GM21717 (cell line): ENCODE data around the gene OPN1SW.

ENCODE experiments used
- ATAC-seq: cut with Tn5 transposase; IDR thresholded peaks from one replicate; pipeline ENCODE4 v1.9.1; 2021; ENCODE audit warnings: mild to moderate bottlenecking, moderate library complexity; ENCODE audit not compliant: unreplicated experiment

OPN1SW gene

DNA sequence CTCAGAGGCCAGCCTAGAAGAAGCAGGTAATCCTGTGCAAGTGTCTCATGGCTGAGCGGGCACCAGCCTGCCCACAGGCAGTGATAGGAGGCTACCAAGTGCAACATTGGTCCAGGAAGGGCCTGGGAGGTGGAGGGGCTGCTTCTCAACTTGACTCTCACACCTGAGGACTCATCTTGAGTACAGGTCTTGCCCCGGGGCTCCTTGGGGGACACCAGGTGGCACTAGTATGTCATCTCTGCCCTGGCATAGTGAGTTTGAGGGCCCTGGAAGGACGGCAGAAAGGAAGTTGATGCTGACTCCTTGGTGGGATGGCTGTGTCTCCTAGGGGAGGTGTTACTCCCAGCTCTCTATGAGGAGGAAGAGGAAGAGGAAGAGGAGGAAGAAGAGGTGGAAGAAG lies 18.4 kb upstream of the OPN1SW start:
- ATAC-seq = no peak

GRCh38 chr7:128793181-128793547 lies 17.6 kb upstream of the OPN1SW start:
- no peak for ATAC-seq

- ATAC-seq = no peak
These were observed 17.0 kb upstream of the OPN1SW start for GRCh38 chr7:128792471-128793180.

DNA sequence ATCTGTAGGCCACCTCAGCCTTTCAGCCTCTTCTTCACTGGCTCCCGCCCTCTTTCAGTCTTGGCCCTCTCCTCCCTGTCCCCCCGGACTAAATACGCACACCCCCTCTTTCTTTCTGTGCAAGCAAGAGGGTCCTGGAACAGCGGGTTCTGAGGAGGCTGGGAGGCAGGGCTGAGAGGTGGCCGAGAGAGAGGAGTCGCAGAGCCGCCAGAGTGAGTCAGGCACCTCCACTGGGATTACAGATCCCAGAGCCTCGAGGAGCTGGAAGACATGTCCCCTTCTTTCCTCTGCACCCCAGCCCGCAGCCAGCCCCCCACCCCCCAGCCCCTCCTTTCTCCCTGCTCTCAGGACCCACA lies 16.4 kb upstream of the OPN1SW start:
- ATAC-seq = no peak

DNA sequence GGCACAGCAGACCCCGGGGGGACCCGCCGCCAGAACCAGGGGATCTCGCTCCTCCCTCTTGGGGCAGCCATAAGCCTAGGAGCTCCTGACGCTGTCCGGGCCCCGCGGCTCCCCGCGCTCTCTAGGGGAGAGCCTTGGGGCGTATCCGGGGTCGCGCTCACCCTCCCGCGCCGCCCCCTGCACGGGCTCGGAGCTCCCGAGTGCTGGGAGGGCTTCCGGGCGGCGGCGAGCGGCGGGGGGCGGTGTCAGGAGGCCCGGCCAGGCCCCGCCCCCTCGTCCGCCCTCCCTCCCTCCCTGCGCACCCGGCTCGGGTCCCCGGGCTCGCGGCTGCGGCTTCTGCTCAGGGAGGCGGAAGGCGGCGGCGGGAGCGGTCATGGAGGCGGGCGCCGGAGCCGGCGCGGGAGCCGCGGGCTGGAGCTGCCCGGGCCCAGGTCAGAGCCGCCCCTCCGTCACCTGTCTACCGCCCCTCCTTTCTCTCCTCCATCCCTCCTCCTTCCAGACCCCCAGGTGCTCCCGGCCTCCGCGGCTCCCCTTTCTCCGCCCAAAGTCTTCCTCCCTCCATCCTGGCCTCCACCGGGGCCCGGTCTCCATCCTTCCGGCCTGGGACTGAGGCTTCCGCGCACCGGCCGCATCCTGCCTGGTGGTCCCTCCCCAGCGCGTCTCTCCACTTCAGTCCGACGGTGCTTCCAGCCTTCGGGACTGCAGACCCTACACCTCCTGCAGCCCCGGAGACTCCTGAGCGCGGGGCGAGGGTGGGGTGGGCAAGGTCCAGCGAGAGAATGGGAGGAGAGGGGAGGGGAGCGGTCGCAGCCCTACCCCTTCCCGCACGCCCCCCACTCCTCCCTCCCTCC lies 15.8 kb upstream of the OPN1SW start, which contains the start of gene CCDC136:
Gene CCDC136 (plus strand): TSS at position 848 of the 851 bp plus-strand sequence. CDS start 444 bp downstream, outside the sequence.
- peak; percentile 75 for ATAC-seq

- peak; percentile 20 for ATAC-seq
These were observed 14.9 kb upstream of the OPN1SW start for GRCh38 chr7:128790315-128791041.

GRCh38 chr7:128788446-128789412 lies 13.1 kb upstream of the OPN1SW start:
- ATAC-seq = no peak

DNA sequence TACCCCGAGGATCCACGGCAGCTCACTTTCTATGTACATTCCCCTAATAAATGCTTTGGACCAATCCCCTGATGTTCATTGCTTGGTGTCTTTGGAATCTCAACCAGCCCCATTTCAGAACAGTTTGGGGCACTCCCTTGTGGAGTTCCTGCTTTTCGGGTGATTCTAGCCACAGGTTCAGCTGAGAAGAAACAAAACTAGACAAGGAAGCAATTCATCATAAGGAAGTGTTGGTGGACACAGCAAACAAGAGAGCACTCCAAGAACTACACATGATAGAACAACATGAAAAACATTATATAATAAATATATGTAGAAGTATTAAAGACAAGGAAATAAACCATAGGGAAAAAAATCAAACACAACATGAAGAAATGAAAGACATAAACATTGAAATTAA lies 10.1 kb upstream of the OPN1SW start:
- no peak for ATAC-seq

DNA sequence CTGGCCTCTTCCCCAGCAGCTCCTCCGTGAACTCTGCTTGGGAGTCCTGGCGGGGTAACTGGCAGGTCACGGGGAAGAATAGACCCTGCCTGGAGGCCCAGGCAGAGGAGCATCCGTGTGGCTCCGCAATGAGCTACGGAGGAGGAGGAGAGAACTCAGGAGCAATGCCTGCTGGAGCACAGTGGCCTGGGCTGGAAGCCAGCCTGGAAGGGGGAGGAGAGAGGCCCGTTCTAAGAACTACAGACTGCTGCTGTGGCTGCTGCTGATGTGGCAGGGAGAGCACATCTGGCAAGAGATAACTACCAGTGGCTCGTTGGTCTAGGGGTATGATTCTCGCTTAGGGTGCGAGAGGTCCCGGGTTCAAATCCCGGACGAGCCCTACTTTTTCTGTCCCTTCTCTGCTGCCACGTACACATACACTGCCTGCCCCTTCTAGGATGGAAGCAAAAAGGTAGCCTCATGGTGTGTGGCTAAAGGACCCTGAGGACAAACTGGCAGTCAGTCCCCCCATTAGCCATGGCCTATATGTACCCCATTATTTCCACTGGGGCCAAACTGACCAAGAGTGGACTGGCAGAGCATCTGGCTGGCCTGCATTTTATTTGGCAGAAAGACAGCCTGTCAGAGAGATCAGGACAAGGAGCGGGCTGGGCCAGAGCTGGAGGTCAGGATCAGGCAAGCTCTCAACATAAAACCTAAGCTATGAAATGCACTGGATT lies 7.7 kb upstream of the OPN1SW start:
- ATAC-seq = no peak

- no peak for ATAC-seq
These were observed 6.3 kb upstream of the OPN1SW start for GRCh38 chr7:128781851-128782250.

GRCh38 chr7:128781126-128781525 lies 5.5 kb upstream of the OPN1SW start:
- ATAC-seq = no peak

GRCh38 chr7:128778946-128779345 lies 3.4 kb upstream of the OPN1SW start:
- ATAC-seq = no peak

GRCh38 chr7:128777156-128778123 lies 1.8 kb upstream of the OPN1SW start:
- ATAC-seq = no peak

- ATAC-seq = no peak
These were observed 673 bp downstream of the OPN1SW start for GRCh38 chr7:128774921-128775320.

- ATAC-seq = no peak
These were observed 1.4 kb downstream of the OPN1SW start for GRCh38 chr7:128774029-128774689.

GRCh38 chr7:128773604-128774003 lies 2.0 kb downstream of the OPN1SW start:
- no peak for ATAC-seq

DNA sequence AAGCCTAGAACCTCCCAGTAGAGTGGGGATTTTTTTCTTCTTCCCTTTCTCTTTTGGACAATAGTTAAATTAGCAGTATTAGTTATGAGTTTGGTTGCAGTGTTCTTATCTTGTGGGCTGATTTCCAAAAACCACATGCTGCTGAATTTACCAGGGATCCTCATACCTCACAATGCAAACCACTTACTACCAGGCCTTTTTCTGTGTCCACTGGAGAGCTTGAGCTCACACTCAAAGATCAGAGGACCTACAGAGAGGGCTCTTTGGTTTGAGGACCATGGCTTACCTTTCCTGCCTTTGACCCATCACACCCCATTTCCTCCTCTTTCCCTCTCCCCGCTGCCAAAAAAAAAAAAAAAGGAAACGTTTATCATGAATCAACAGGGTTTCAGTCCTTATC lies 5.4 kb downstream of the OPN1SW start:
- ATAC-seq = no peak

- ATAC-seq = no peak
These were observed 8.0 kb downstream of the OPN1SW start for GRCh38 chr7:128767475-128768110.
